ENCODE results near the gene MPPED2.

Gene MPPED2

GRCh38 chr11:30432716-30433115 is 153.4 kb downstream of the MPPED2 start:
- no peak for TF ChIP-seq CTCF (IDR thresholded peaks at IDR 0.05; ENCODE audit: low read depth, low read length, missing control alignments)
- no peak overlapping the region for H3K4me3 ChIP-seq (ENCODE audit: low read depth, low read length)
- DNase-seq (ENCODE audit: low read depth), result no peak

- no peak for DNase-seq (ENCODE audit: low read depth)
- no peak for TF ChIP-seq CTCF (IDR thresholded peaks at IDR 0.05; ENCODE audit: low read depth, low read length, missing control alignments)
- no peak overlapping the region for H3K4me3 ChIP-seq (ENCODE audit: low read depth, low read length)
Observed at GRCh38 chr11:30432178-30432577, 154.0 kb downstream of the MPPED2 start.

- H3K4me3 ChIP-seq (ENCODE audit: low read depth, low read length), result no peak overlapping the region
- no peak for TF ChIP-seq CTCF (IDR thresholded peaks at IDR 0.05; ENCODE audit: low read depth, low read length, missing control alignments)
- no peak for DNase-seq (ENCODE audit: low read depth)
Observed at GRCh38 chr11:30431127-30431814, 154.9 kb downstream of the MPPED2 start.

GRCh38 chr11:30429550-30429949 is 156.6 kb downstream of the MPPED2 start:
- TF ChIP-seq CTCF (IDR thresholded peaks at IDR 0.05; ENCODE audit: low read depth, low read length, missing control alignments), result no peak
- no peak overlapping the region for H3K4me3 ChIP-seq (ENCODE audit: low read depth, low read length)
- DNase-seq (ENCODE audit: low read depth), result no peak

- DNase-seq (ENCODE audit: low read depth), result no peak
- H3K4me3 ChIP-seq (ENCODE audit: low read depth, low read length), result no peak overlapping the region
- TF ChIP-seq CTCF (IDR thresholded peaks at IDR 0.05; ENCODE audit: low read depth, low read length, missing control alignments), result no peak
Observed at GRCh38 chr11:30426781-30427180, 159.4 kb downstream of the MPPED2 start.

- no peak for DNase-seq (ENCODE audit: low read depth)
- H3K4me3 ChIP-seq (ENCODE audit: low read depth, low read length), result no peak overlapping the region
- TF ChIP-seq CTCF (IDR thresholded peaks at IDR 0.05; ENCODE audit: low read depth, low read length, missing control alignments), result no peak
Observed at GRCh38 chr11:30424844-30425243, 161.3 kb downstream of the MPPED2 start.

- no peak for DNase-seq (ENCODE audit: low read depth)
- TF ChIP-seq CTCF (IDR thresholded peaks at IDR 0.05; ENCODE audit: low read depth, low read length, missing control alignments), result no peak
- H3K4me3 ChIP-seq (ENCODE audit: low read depth, low read length), result no peak overlapping the region
Observed at GRCh38 chr11:30424321-30424720, 161.8 kb downstream of the MPPED2 start.
